Chondrocyte (in vitro differentiated cells): Measurements from ENCODE around the gene KLF11. TPM values are rescaled to one million over a fixed set of nuclear protein-coding genes. Genes with fewer than 3 reads are reported as not detected.
A peak's percentile ranks its signal among the peaks of the same experiment; 100 is the strongest.

Source experiments
- DNase-seq: peaks from one replicate; pipeline ENCODE4 v3.0.0; 2021; ENCODE audit warnings: mixed read lengths, low spot score
- H3K27ac Mint-ChIP-seq: one replicate; pipeline ENCODE4 v1.8.0; 2021; ENCODE audit warnings: mild to moderate bottlenecking, moderate library complexity, mixed read lengths; ENCODE audit not compliant: unreplicated experiment
- H3K27me3 Mint-ChIP-seq: 2 replicates; pipeline ENCODE4 v1.8.0; 2021; ENCODE audit warnings: low read depth, mixed read lengths
- H3K36me3 Mint-ChIP-seq: 2 replicates; pipeline ENCODE4 v1.8.0; 2021; ENCODE audit warnings: low read depth, mixed read lengths
- H3K4me1 Mint-ChIP-seq: 2 replicates; pipeline ENCODE4 v1.8.0; 2021; ENCODE audit warnings: low read depth, mild to moderate bottlenecking, mixed read lengths
- H3K4me3 Mint-ChIP-seq: one replicate; pipeline ENCODE4 v1.8.0; 2021; ENCODE audit warnings: mild to moderate bottlenecking, moderate library complexity, mixed read lengths; ENCODE audit not compliant: unreplicated experiment
- H3K9me3 Mint-ChIP-seq: 2 replicates; pipeline ENCODE4 v1.8.0; 2021; ENCODE audit warnings: low read depth, mixed read lengths
- total RNA-seq: library from RNA; stranded (reverse); gene quantifications from 3 replicates; pipeline ENCODE4 v1.2.1, GENCODE V29; 2021
- TF ChIP-seq, protein P1 (sequence below): fragments of 200-600 bp; sonication (generic); IDR thresholded peaks from 2 replicates; pipeline ENCODE4 v1.5.0; 2021; ENCODE audit warnings: antibody characterized with exemption, mild to moderate bottlenecking, moderate library complexity

The KLF11 gene
- total RNA-seq, 1 donor from 2014 or later = 15.2 TPM

DNA sequence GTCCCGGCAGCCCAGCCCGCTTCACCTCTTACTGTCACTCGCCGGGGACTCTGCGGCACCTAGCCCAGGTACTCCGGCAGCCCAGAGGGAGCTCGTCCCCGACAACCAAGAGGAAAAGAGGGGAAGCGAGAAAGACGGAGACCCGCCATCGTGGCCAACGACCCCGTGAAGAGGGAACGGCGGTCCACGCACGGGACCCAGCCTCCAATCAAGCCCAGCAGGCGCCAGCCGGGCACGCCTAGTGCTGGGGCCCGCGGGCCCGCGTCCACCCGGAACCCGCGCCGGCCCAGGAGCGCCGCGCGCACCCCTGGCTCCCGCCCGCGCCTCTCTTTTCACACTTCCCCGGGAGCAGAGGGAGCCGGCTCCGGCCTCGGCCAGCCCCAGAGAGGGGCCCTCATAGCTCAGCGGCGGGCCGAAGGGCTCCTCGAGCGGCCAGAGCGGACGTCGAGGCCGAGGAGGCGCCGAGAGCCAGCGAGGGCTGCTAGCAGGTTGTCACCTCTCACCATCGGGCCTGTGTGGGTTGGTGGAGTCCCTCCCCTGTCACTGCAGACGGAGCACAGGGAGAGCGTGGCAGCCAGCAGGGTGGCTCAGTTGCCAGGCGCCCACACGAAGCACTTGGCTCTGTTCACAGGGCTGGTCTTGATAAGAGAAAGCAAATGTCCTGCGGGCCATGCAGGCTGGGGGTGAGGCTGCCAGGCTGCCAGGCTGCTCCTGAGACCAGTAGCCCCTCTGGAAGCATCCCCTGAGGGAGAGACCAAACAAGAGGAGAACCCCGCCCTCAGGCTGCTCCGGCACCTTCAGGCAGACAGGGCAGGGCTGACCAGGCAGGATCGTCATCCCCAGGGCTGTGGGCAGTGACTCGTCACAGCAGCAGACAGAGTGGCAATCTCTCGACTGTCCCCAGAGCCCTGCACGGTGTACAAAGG, 36.9 kb upstream of the KLF11 start:
- DNase-seq = peak; percentile 86
- TF ChIP-seq, protein P1, sequence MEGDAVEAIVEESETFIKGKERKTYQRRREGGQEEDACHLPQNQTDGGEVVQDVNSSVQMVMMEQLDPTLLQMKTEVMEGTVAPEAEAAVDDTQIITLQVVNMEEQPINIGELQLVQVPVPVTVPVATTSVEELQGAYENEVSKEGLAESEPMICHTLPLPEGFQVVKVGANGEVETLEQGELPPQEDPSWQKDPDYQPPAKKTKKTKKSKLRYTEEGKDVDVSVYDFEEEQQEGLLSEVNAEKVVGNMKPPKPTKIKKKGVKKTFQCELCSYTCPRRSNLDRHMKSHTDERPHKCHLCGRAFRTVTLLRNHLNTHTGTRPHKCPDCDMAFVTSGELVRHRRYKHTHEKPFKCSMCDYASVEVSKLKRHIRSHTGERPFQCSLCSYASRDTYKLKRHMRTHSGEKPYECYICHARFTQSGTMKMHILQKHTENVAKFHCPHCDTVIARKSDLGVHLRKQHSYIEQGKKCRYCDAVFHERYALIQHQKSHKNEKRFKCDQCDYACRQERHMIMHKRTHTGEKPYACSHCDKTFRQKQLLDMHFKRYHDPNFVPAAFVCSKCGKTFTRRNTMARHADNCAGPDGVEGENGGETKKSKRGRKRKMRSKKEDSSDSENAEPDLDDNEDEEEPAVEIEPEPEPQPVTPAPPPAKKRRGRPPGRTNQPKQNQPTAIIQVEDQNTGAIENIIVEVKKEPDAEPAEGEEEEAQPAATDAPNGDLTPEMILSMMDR = no peak
- peaks cover 26% of the 10 kb centered on the region for H3K4me1 Mint-ChIP-seq
- H3K36me3 Mint-ChIP-seq = no peaks in the 10 kb centered on the region
- no peaks in the 10 kb centered on the region for H3K9me3 Mint-ChIP-seq
- no peaks in the 10 kb centered on the region for H3K27me3 Mint-ChIP-seq
- no peak overlapping the region for H3K4me3 Mint-ChIP-seq
- H3K27ac Mint-ChIP-seq = no peak overlapping the region

DNA sequence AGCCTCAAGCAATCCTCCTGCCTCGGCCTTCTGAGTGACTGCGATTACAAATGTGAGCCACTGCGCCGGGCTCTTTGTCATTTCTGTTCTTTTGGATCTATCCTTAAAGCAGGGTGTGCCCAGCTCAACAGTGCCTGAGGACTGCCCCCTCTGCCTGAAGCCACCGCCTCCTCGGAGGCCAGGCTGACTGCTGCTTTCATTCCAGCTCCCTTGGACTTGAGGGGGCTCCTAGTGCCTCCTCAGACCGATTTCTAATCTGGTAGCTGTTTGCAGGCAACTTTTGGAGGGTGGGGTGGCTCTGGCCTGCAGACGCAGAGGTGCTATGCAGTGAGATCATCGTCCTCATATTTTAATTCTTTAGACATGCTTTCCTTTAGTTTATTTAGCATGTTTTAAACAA, 35.9 kb upstream of the KLF11 start:
- Mint-ChIP-seq H3K9me3 (no peaks in the 10 kb centered on the region), H3K4me1 (peaks cover 26% of the 10 kb centered on the region), H3K27me3 (no peaks in the 10 kb centered on the region), H3K36me3 (no peaks in the 10 kb centered on the region), H3K4me3 (no peak overlapping the region), H3K27ac (no peak overlapping the region)
- DNase-seq = peak; percentile 32
- TF ChIP-seq, protein P1 = no peak

DNA sequence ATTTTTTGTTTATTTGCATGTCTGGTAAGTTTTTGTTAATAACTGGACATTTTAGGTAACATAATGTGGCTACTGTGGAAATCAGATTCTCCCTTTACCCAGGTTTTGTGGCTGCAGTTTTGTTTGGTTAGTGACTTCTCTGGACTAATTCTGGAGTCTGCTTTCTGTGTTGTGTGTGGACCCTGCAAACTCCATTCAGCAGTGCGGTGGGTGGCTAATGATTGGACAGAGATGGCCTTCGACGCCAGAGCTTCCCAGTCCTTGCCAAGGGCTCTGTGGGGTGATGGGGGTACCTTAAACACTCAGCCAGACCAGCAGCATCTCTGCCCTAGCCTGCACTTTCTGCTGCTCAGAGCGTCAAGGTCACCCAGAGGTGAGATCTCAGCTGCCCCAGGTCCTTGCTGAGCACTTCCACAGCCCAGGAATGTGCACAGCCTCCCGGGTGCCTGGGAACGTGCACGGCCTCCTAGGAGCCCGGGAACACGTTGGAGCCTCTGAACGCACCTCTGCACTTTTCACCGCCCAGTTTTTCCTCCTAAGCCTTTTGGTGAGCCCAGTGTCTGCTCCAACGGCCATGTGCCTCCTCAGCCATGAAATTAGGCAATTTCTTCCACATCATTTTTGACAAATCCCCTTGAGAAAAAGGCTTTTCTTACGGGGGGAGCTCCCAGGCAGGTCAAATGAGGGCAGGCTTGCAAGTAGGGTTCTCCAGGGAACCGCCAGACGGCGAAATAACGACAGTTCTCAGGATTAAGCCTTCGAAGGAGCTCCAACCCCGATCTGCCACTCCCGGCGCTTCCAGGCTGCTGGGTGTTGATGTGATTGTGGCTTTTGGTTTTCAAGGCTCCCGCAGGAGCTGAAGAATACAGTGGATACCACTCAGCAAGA, 35.2 kb upstream of the KLF11 start:
- peak; percentile 58 for DNase-seq
- Mint-ChIP-seq H3K27ac (no peak overlapping the region), H3K4me3 (no peak overlapping the region), H3K4me1 (peaks cover 26% of the 10 kb centered on the region), H3K27me3 (no peaks in the 10 kb centered on the region), H3K9me3 (no peaks in the 10 kb centered on the region), H3K36me3 (no peaks in the 10 kb centered on the region)
- TF ChIP-seq, protein P1 = no peak

DNA sequence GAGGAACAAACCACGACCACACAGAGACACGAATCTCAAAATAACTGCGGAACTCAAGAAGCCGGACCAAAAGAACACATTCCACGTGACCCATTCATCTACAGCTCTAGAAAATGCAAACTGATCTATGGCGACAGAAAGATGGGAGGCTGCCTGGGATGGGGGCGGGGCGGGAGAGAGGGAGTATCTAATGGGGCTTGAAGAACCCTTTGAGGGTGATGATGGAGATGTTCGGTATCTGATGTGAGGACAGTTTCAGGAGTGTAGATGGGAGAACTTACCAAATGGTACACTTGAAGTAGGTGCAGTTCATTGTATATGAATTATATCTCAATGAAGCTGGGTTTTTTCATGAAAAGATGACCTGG, 34.6 kb upstream of the KLF11 start:
- H3K36me3 Mint-ChIP-seq = no peaks in the 10 kb centered on the region
- H3K27ac Mint-ChIP-seq = no peak overlapping the region

More for the DNA sequence above, 34.6 kb upstream of the KLF11 start:
- no peak for DNase-seq
- TF ChIP-seq, protein P1 = no peak
- Mint-ChIP-seq H3K4me3 (no peak overlapping the region), H3K9me3 (no peaks in the 10 kb centered on the region), H3K4me1 (peaks cover 26% of the 10 kb centered on the region), H3K27me3 (no peaks in the 10 kb centered on the region)
